ENCODE measurements around the gene MYZAP. TPM values are rescaled to one million over a fixed set of nuclear protein-coding genes. Genes with fewer than 3 reads are reported as not detected.

Gene MYZAP
- total and polyA plus RNA-seq, 2 of the 4 experiments (the other 2 are of a cell fraction) = not detected

- no peak for TF ChIP-seq USF2 (IDR thresholded peaks at IDR 0.05; ENCODE audit: low read depth, low read length)
- TF ChIP-seq MAFK (IDR thresholded peaks at IDR 0.05; ENCODE audit: low read depth, low read length) = peak; percentile 54
- no peak overlapping the region for H2AK5ac ChIP-seq (ENCODE audit: low read depth, low read length)
- H2BK20ac ChIP-seq (ENCODE audit: low read depth, low read length) = no peak overlapping the region
- H4K5ac ChIP-seq (ENCODE audit: low read depth, low read length) = no peak overlapping the region
- no peak overlapping the region for H2AFZ ChIP-seq (replicated peaks; ENCODE audit: low read length, poor library complexity)
- in situ Hi-C loops (cut with MboI; ENCODE audit: low sequenced_read_pairs) (no loop called here), intact Hi-C loops (cut with micrococcal nuclease) (no loop called here), dilution Hi-C loops (cut with HindIII; ENCODE audit: low sequenced_read_pairs, unreplicated experiment) (no loop called here)
- H4K91ac ChIP-seq (ENCODE audit: insufficient read depth, low read depth, low read length) = no peak overlapping the region
- H3K79me1 ChIP-seq (ENCODE audit: low read depth in 1 of 2, low read length in 2 of 2) = no peaks in the 10 kb centered on the region
- no peak overlapping the region for H3K9ac ChIP-seq (ENCODE audit: low read depth, low read length)
- H2BK120ac ChIP-seq (ENCODE audit: low read depth, low read length) = no peak overlapping the region
- H4K8ac ChIP-seq (ENCODE audit: low read depth in 2 of 2, low read length in 2 of 2) = no peak overlapping the region
- peaks cover 16% of the 10 kb centered on the region for H3K27me3 ChIP-seq (ENCODE audit: control insufficient read depth, insufficient read depth, low read length)
- no peaks in the 10 kb centered on the region for H4K20me1 ChIP-seq (ENCODE audit: insufficient read depth, low read length)
- ATAC-seq (ENCODE audit: low read depth) (no peak), DNase-seq (no peak)
- no peak overlapping the region for H3K27ac ChIP-seq (ENCODE audit: insufficient read depth, low read length)
- H3K23ac ChIP-seq (ENCODE audit: low read depth, low read length) = no peak overlapping the region
- H3K9me3 ChIP-seq (ENCODE audit: control insufficient read depth, insufficient read depth, low read length) = peaks cover 8% of the 10 kb centered on the region; the same call in 1 of the 2 replicates
- no peaks in the 10 kb centered on the region for H3K36me3 ChIP-seq (ENCODE audit: control insufficient read depth, insufficient read depth, low read length)
- H3K18ac ChIP-seq (ENCODE audit: low read depth, low read length) = no peak overlapping the region
- H2BK5ac ChIP-seq (ENCODE audit: low read depth, low read length, poor library complexity, severe bottlenecking) = no peak overlapping the region
- no peaks in the 10 kb centered on the region for H3K4me1 ChIP-seq (ENCODE audit: control insufficient read depth, insufficient read depth, low read length)
- no peak overlapping the region for H3K4ac ChIP-seq (ENCODE audit: low read depth, low read length)
- no peak overlapping the region for H3K56ac ChIP-seq (ENCODE audit: extremely low read depth, insufficient read depth, low read length)
- ChIA-PET CTCF (no interaction called here), POLR2A (ENCODE audit: unreplicated experiment) (no interaction called here)
- no TSS peak for BruUV-seq (replicated peaks)
- H2BK15ac ChIP-seq (ENCODE audit: low read depth, low read length) = no peak overlapping the region
- no peaks in the 10 kb centered on the region for H3K9me1 ChIP-seq (ENCODE audit: insufficient read depth, low read length)
- no peak overlapping the region for H3K14ac ChIP-seq (replicated peaks; ENCODE audit: low read depth, low read length)
- H2AK9ac ChIP-seq (replicated peaks; ENCODE audit: low read depth, low read length, poor library complexity) = no peak overlapping the region
- no peak overlapping the region for H3K4me2 ChIP-seq (ENCODE audit: low read depth, low read length)
- no peak overlapping the region for H3K4me3 ChIP-seq (ENCODE audit: insufficient read depth, low read depth, low read length)
- no CpG with 5 or more reads among the region's 2 CpGs for WGBS, 2 experiments (ENCODE audit: extremely low coverage in 2 of 2, insufficient read length in 1 of 2)
These were observed 8.4 kb upstream of the MYZAP start for GRCh38 chr15:57583282-57583681.
